Stimulated activated CD4-positive, alpha-beta T cell treated with anti-CD3 and anti-CD28 coated beads, Interleukin-2, amount 100 ng/mL, for 48 hours (primary cell): Measurements from ENCODE around the gene BDKRB1.

ENCODE experiments used
- DNase-seq, 2 donors: peaks; one replicate each; pipeline ENCODE4 v3.0.0-alpha.2; 2020

Gene BDKRB1

GRCh38 chr14:96263347-96264199 lies 7.6 kb downstream of the BDKRB1 start:
- no peak for DNase-seq

GRCh38 chr14:96264200-96264553 lies 8.2 kb downstream of the BDKRB1 start:
- no peak for DNase-seq

- no peak for DNase-seq
Measured at GRCh38 chr14:96264853-96265252, 8.8 kb downstream of the BDKRB1 start.

- DNase-seq: no peak
Measured at GRCh38 chr14:96265383-96266095, 9.5 kb downstream of the BDKRB1 start.

- no peak for DNase-seq
Measured at GRCh38 chr14:96267336-96267735, 11.3 kb downstream of the BDKRB1 start.

- DNase-seq: no peak
Measured at GRCh38 chr14:96267916-96268315, 11.9 kb downstream of the BDKRB1 start.

GRCh38 chr14:96268431-96269358 lies 12.7 kb downstream of the BDKRB1 start:
- DNase-seq: no peak

GRCh38 chr14:96269359-96269710 lies 13.3 kb downstream of the BDKRB1 start:
- DNase-seq: no peak

GRCh38 chr14:96270565-96271420 lies 14.8 kb downstream of the BDKRB1 start:
- no peak for DNase-seq

GRCh38 chr14:96271421-96271762 lies 15.4 kb downstream of the BDKRB1 start:
- no peak for DNase-seq

GRCh38 chr14:96272777-96273473 lies 16.9 kb downstream of the BDKRB1 start:
- DNase-seq: no peak

GRCh38 chr14:96273629-96274028 lies 17.6 kb downstream of the BDKRB1 start:
- no peak for DNase-seq

- no peak for DNase-seq
Measured at GRCh38 chr14:96274122-96274521, 18.1 kb downstream of the BDKRB1 start.

- no peak for DNase-seq
Measured at GRCh38 chr14:96274543-96274942, 18.5 kb downstream of the BDKRB1 start.

- DNase-seq: peak; percentile 73 to 75
Measured at GRCh38 chr14:96275177-96276112, 19.4 kb downstream of the BDKRB1 start.

GRCh38 chr14:96277890-96278289 lies 21.9 kb downstream of the BDKRB1 start:
- DNase-seq: no peak

- no peak for DNase-seq
Measured at GRCh38 chr14:96279564-96279963, 23.6 kb downstream of the BDKRB1 start.

GRCh38 chr14:96280104-96280503 lies 24.1 kb downstream of the BDKRB1 start:
- no peak for DNase-seq

- DNase-seq: no peak
Measured at GRCh38 chr14:96281486-96281885, 25.5 kb downstream of the BDKRB1 start.

GRCh38 chr14:96284008-96284407 lies 28.0 kb downstream of the BDKRB1 start:
- no peak for DNase-seq

- no peak for DNase-seq
Measured at GRCh38 chr14:96284430-96284829, 28.4 kb downstream of the BDKRB1 start.
